ENCODE data around the gene ZNF608. TPM values are rescaled to one million over a fixed set of nuclear protein-coding genes. Genes with fewer than 3 reads are reported as not detected.

Gene ZNF608
- total and polyA plus RNA-seq, 10 donors = 5.8 to 14.4 (median 10.2) TPM

GRCh38 chr5:124736082-124736804, 10.2 kb downstream of the ZNF608 start:
- Histone ChIP-seq H3K27ac (no peak overlapping the region), H3K9me3 (no peaks in the 10 kb centered on the region), H3K4me1 (peaks cover 0 to 86% (median 3%) of the 10 kb centered on the region in 6 donors), H3K36me3 (no peaks in the 10 kb centered on the region), H3K4me3 (no peak overlapping the region), H3K27me3 (replicated peaks in 1 of 7) (peaks cover 0 to 32% (median 8%) of the 10 kb centered on the region in 7 donors)
- TF ChIP-seq POLR2AphosphoS5 (IDR thresholded peaks at IDR 0.05) (no peak), POLR2A (IDR thresholded peaks at IDR 0.05) (no peak), CTCF (IDR thresholded peaks at IDR 0.05 in 8 of 11, conservative IDR thresholded peaks at IDR 0.05 in 3 of 11) (no peak)
- intact Hi-C loops (cut with DNase I; ENCODE audit: low total_unique reads) = no loop called here
- 82 to 93% (median 89%) methylated on average over 6 of the region's 6 CpGs for WGBS, 5 donors
- no peak for DNase-seq

GRCh38 chr5:124735169-124735858, 11.1 kb downstream of the ZNF608 start:
- WGBS, 5 donors = 33 to 48% (median 39%) methylated on average over 24 of the region's 24 CpGs
- no peak for TF ChIP-seq CTCF (IDR thresholded peaks at IDR 0.05 in 8 of 11, conservative IDR thresholded peaks at IDR 0.05 in 3 of 11)
- DNase-seq = no peak
- Histone ChIP-seq H3K9me3 (no peaks in the 10 kb centered on the region), H3K27me3 (replicated peaks in 1 of 7) (peaks cover 0 to 26% (median 8%) of the 10 kb centered on the region in 7 donors), H3K4me1 (peaks cover 0 to 86% (median 2%) of the 10 kb centered on the region in 6 donors), H3K36me3 (no peaks in the 10 kb centered on the region), H3K4me3 (peak overlapping the region in 2 of 8 donors; percentile 7 to 41), H3K27ac (no peak overlapping the region)
- intact Hi-C loops (cut with DNase I; ENCODE audit: low total_unique reads) = no loop called here

GRCh38 chr5:124734574-124735168, 11.8 kb downstream of the ZNF608 start:
- 88 to 93% (median 90%) methylated on average over 8 of the region's 8 CpGs for WGBS, 5 donors
- no peak overlapping the region for H3K27ac ChIP-seq
- H3K4me3 ChIP-seq = peak overlapping the region in 2 of 8 donors; percentile 7 to 41
- H3K9me3 ChIP-seq = no peaks in the 10 kb centered on the region
- no peaks in the 10 kb centered on the region for H3K36me3 ChIP-seq
- H3K27me3 ChIP-seq (replicated peaks in 1 of 7) = peaks cover 0 to 21% (median 8%) of the 10 kb centered on the region in 7 donors
- DNase-seq = no peak
- peaks cover 0 to 84% (median 4%) of the 10 kb centered on the region in 6 donors for H3K4me1 ChIP-seq
- no peak for TF ChIP-seq CTCF (IDR thresholded peaks at IDR 0.05 in 8 of 11, conservative IDR thresholded peaks at IDR 0.05 in 3 of 11)
- TF ChIP-seq POLR2AphosphoS5 (IDR thresholded peaks at IDR 0.05) = no peak
- TF ChIP-seq POLR2A (IDR thresholded peaks at IDR 0.05) = no peak
- intact Hi-C loops (cut with DNase I; ENCODE audit: low total_unique reads) = no loop called here

GRCh38 chr5:124733329-124733650, 13.1 kb downstream of the ZNF608 start:
- no peak for DNase-seq
- H3K4me1 ChIP-seq = peaks cover 0 to 77% (median 2%) of the 10 kb centered on the region in 6 donors
- H3K36me3 ChIP-seq = no peaks in the 10 kb centered on the region
- 85 to 100% (median 90%) methylated on average over 1 of the region's 1 CpG for WGBS, 5 donors
- H3K9me3 ChIP-seq = no peaks in the 10 kb centered on the region
- H3K27ac ChIP-seq = no peak overlapping the region
- H3K27me3 ChIP-seq (replicated peaks in 1 of 7) = peaks cover 0 to 21% (median 8%) of the 10 kb centered on the region in 7 donors
- TF ChIP-seq POLR2AphosphoS5 (IDR thresholded peaks at IDR 0.05) (no peak), CTCF (IDR thresholded peaks at IDR 0.05 in 8 of 11, conservative IDR thresholded peaks at IDR 0.05 in 3 of 11) (no peak), POLR2A (IDR thresholded peaks at IDR 0.05) (no peak)
- no peak overlapping the region for H3K4me3 ChIP-seq
- intact Hi-C loops (cut with DNase I; ENCODE audit: low total_unique reads) = no loop called here
